GM23338 (cell line): ENCODE data around the gene FMN2. TPM values are rescaled to one million over a fixed set of nuclear protein-coding genes. Genes with fewer than 3 reads are reported as not detected.

ENCODE experiments used
- ATAC-seq: fragments of 200-7000 bp; cut with Tn5 transposase; 3 replicates; pipeline ENCODE4 v1.9.1; 2020
- DNase-seq: peaks from one replicate; pipeline ENCODE4 v3.0.0-alpha.2; 2015; ENCODE audit warnings: low spot score
- H2AFZ ChIP-seq: fragments of 200-600 bp; sonication (generic); 2 replicates; pipeline ENCODE4 v1.8.0; 2016; ENCODE audit warnings: antibody characterized with exemption, mild to moderate bottlenecking, moderate library complexity
- H3F3A ChIP-seq: fragments of 200-600 bp; sonication (generic); replicated peaks from 2 replicates; pipeline ENCODE4 v1.8.0; 2017; ENCODE audit warnings: antibody characterized with exemption, mixed run types, low read depth
- H3K27ac ChIP-seq: fragments of 200-600 bp; sonication (generic); 2 replicates; pipeline ENCODE4 v1.6.1; 2016; ENCODE audit warnings: low read depth
- H3K27me3 ChIP-seq: fragments of 200-600 bp; sonication (generic); 2 replicates; pipeline ENCODE4 v1.8.0; 2016; ENCODE audit warnings: mild to moderate bottlenecking, mixed run types, moderate library complexity; ENCODE audit not compliant: insufficient read depth
- H3K36me3 ChIP-seq: fragments of 200-600 bp; sonication (generic); 2 replicates; pipeline ENCODE4 v1.8.0; 2016; ENCODE audit warnings: mild to moderate bottlenecking; ENCODE audit not compliant: insufficient read depth
- H3K4me1 ChIP-seq: fragments of 200-600 bp; sonication (generic); 2 replicates; pipeline ENCODE4 v1.8.0; 2016; ENCODE audit warnings: mild to moderate bottlenecking, moderate library complexity; ENCODE audit not compliant: insufficient read depth
- H3K4me2 ChIP-seq: fragments of 200-600 bp; sonication (generic); 2 replicates; pipeline ENCODE4 v1.7.1; 2017; ENCODE audit warnings: mixed run types
- H3K4me3 ChIP-seq: fragments of 200-600 bp; sonication (generic); 2 replicates; pipeline ENCODE4 v1.6.1; 2016; ENCODE audit warnings: mixed run types
- H3K79me2 ChIP-seq: fragments of 200-600 bp; sonication (generic); replicated peaks from 2 replicates; pipeline ENCODE4 v1.8.0; 2017; ENCODE audit warnings: mild to moderate bottlenecking; ENCODE audit not compliant: insufficient read depth
- H3K9me2 ChIP-seq: fragments of 200-600 bp; sonication (generic); 2 replicates; pipeline ENCODE4 v1.8.0; 2017; ENCODE audit not compliant: insufficient read depth
- H4K20me1 ChIP-seq: fragments of 200-600 bp; sonication (generic); replicated peaks from 2 replicates; pipeline ENCODE4 v1.8.0; 2017; ENCODE audit warnings: mild to moderate bottlenecking; ENCODE audit not compliant: insufficient read depth
- H3K27ac Mint-ChIP-seq: 2 replicates; pipeline ENCODE4 v1.8.0; 2020; ENCODE audit warnings: inconsistent platforms, mild to moderate bottlenecking, moderate library complexity, mixed read lengths
- H3K27me3 Mint-ChIP-seq: 3 replicates; pipeline ENCODE4 v1.8.0; 2022; ENCODE audit warnings: low read depth, mild to moderate bottlenecking, moderate library complexity, mixed read lengths, inconsistent platforms; ENCODE audit not compliant: insufficient read depth, poor library complexity
- H3K36me3 Mint-ChIP-seq: 3 replicates; pipeline ENCODE4 v1.8.0; 2021; ENCODE audit warnings: low read depth, mild to moderate bottlenecking, inconsistent platforms, moderate library complexity, mixed read lengths
- H3K4me1 Mint-ChIP-seq: 3 replicates; pipeline ENCODE4 v1.8.0; 2020; ENCODE audit warnings: mild to moderate bottlenecking, inconsistent platforms, mixed read lengths
- H3K4me3 Mint-ChIP-seq: 3 replicates; pipeline ENCODE4 v1.8.0; 2021; ENCODE audit warnings: moderate library complexity, mild to moderate bottlenecking, inconsistent platforms, mixed read lengths
- H3K9me3 Mint-ChIP-seq: 3 replicates; pipeline ENCODE4 v1.8.0; 2020; ENCODE audit warnings: moderate library complexity, mild to moderate bottlenecking, inconsistent platforms, mixed read lengths
- CREB1 ChIP-seq: fragments of 250-450 bp; sonication (Bioruptor Pico); IDR thresholded peaks from 2 replicates; pipeline ENCODE4 v1.5.0; 2020; ENCODE audit warnings: low read depth, mild to moderate bottlenecking, moderate library complexity
- EZH2 ChIP-seq: fragments of 200-600 bp; sonication (generic); IDR thresholded peaks from one replicate; pipeline ENCODE4 v1.8.0; 2017; ENCODE audit warnings: antibody characterized with exemption, mild to moderate bottlenecking, low read depth; ENCODE audit not compliant: unreplicated experiment
- EZH2phosphoT487 ChIP-seq: fragments of 200-600 bp; sonication (generic); IDR thresholded peaks from one replicate; pipeline ENCODE4 v1.8.1; 2018; ENCODE audit warnings: antibody characterized with exemption; ENCODE audit not compliant: unreplicated experiment
- JUNB ChIP-seq: IDR thresholded peaks from one replicate; pipeline ENCODE4 v1.6.1; 2016; ENCODE audit warnings: antibody characterized with exemption; ENCODE audit not compliant: unreplicated experiment
- ZNF114 ChIP-seq: fragments of 250-450 bp; sonication (Bioruptor Pico); IDR thresholded peaks from 2 replicates; pipeline ENCODE4 v1.5.0; 2020; ENCODE audit warnings: mild to moderate bottlenecking, moderate library complexity
- ZNF331 ChIP-seq: fragments of 250-450 bp; sonication (Bioruptor Pico); IDR thresholded peaks from 2 replicates; pipeline ENCODE4 v1.5.0; 2020; ENCODE audit warnings: low read depth, mild to moderate bottlenecking, moderate library complexity
- polyA plus RNA-seq: library from polyadenylated mRNA; unstranded; fragments of >200 nt; fragmentation: Nextera tagmentation; extraction: Ambion mirVana; gene quantifications from 2 replicates; pipeline ENCODE4 v1.2.1, GENCODE V29; 2016
- total RNA-seq: library from RNA; depleted of rRNA; stranded (reverse); fragments of >200 nt; shearing (Covaris generic); gene quantifications from 2 replicates; pipeline ENCODE4 v1.2.3, GENCODE V29; 2014
- TF ChIP-seq, protein P1 (sequence below): fragments of 250-450 bp; sonication (Bioruptor Pico); IDR thresholded peaks from 2 replicates; pipeline ENCODE4 v1.5.0; 2020; ENCODE audit warnings: mild to moderate bottlenecking, moderate library complexity
- TF ChIP-seq, protein P2 (sequence below): IDR thresholded peaks from 2 replicates; pipeline ENCODE4 v1.6.1; 2016; ENCODE audit warnings: antibody characterized with exemption
- TF ChIP-seq, protein P3 (sequence below): IDR thresholded peaks from one replicate; pipeline ENCODE4 v1.6.1; 2018; ENCODE audit warnings: antibody characterized with exemption; ENCODE audit not compliant: unreplicated experiment

FMN2 gene
- total and polyA plus RNA-seq, 2 experiments from 2014 or later, result 1.5 to 2.5 TPM

DNA sequence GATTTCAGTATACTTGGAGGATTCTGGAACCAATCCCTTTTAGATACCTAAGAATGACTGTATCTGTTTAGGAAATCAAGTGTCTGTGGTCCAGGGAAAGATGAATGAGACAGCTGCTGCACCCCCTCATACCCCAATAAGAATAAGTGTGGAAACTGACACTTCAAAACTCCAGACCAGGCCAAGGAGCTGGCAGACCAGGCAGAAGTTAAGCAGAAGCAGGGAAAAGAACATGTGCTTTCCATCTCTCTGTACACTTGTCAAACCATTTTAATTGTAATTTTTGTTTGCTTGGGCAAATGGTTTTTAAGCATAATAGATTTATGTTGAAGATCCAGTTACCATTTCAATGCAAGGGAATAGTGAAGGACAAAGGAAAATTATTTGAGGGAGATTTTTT is 420.1 kb downstream of the FMN2 start:
- H2AFZ ChIP-seq, result no peak overlapping the region
- DNase-seq (no peak), ATAC-seq (no peak)
- no peak overlapping the region for H3K27ac Mint-ChIP-seq
- H3K4me1 Mint-ChIP-seq, result no peaks in the 10 kb centered on the region
- H3K9me3 Mint-ChIP-seq, result no peaks in the 10 kb centered on the region
- no peaks in the 10 kb centered on the region for H3F3A ChIP-seq
- no peak overlapping the region for H3K4me3 Mint-ChIP-seq
- H4K20me1 ChIP-seq, result no peaks in the 10 kb centered on the region
- no peak overlapping the region for H3K4me3 ChIP-seq
- H3K27ac ChIP-seq, result no peak overlapping the region
- TF ChIP-seq EZH2phosphoT487, result no peak
- no peak for TF ChIP-seq CREB1 (CRISPR knock-in tag)
- TF ChIP-seq JUNB, result no peak
- TF ChIP-seq, protein P1, sequence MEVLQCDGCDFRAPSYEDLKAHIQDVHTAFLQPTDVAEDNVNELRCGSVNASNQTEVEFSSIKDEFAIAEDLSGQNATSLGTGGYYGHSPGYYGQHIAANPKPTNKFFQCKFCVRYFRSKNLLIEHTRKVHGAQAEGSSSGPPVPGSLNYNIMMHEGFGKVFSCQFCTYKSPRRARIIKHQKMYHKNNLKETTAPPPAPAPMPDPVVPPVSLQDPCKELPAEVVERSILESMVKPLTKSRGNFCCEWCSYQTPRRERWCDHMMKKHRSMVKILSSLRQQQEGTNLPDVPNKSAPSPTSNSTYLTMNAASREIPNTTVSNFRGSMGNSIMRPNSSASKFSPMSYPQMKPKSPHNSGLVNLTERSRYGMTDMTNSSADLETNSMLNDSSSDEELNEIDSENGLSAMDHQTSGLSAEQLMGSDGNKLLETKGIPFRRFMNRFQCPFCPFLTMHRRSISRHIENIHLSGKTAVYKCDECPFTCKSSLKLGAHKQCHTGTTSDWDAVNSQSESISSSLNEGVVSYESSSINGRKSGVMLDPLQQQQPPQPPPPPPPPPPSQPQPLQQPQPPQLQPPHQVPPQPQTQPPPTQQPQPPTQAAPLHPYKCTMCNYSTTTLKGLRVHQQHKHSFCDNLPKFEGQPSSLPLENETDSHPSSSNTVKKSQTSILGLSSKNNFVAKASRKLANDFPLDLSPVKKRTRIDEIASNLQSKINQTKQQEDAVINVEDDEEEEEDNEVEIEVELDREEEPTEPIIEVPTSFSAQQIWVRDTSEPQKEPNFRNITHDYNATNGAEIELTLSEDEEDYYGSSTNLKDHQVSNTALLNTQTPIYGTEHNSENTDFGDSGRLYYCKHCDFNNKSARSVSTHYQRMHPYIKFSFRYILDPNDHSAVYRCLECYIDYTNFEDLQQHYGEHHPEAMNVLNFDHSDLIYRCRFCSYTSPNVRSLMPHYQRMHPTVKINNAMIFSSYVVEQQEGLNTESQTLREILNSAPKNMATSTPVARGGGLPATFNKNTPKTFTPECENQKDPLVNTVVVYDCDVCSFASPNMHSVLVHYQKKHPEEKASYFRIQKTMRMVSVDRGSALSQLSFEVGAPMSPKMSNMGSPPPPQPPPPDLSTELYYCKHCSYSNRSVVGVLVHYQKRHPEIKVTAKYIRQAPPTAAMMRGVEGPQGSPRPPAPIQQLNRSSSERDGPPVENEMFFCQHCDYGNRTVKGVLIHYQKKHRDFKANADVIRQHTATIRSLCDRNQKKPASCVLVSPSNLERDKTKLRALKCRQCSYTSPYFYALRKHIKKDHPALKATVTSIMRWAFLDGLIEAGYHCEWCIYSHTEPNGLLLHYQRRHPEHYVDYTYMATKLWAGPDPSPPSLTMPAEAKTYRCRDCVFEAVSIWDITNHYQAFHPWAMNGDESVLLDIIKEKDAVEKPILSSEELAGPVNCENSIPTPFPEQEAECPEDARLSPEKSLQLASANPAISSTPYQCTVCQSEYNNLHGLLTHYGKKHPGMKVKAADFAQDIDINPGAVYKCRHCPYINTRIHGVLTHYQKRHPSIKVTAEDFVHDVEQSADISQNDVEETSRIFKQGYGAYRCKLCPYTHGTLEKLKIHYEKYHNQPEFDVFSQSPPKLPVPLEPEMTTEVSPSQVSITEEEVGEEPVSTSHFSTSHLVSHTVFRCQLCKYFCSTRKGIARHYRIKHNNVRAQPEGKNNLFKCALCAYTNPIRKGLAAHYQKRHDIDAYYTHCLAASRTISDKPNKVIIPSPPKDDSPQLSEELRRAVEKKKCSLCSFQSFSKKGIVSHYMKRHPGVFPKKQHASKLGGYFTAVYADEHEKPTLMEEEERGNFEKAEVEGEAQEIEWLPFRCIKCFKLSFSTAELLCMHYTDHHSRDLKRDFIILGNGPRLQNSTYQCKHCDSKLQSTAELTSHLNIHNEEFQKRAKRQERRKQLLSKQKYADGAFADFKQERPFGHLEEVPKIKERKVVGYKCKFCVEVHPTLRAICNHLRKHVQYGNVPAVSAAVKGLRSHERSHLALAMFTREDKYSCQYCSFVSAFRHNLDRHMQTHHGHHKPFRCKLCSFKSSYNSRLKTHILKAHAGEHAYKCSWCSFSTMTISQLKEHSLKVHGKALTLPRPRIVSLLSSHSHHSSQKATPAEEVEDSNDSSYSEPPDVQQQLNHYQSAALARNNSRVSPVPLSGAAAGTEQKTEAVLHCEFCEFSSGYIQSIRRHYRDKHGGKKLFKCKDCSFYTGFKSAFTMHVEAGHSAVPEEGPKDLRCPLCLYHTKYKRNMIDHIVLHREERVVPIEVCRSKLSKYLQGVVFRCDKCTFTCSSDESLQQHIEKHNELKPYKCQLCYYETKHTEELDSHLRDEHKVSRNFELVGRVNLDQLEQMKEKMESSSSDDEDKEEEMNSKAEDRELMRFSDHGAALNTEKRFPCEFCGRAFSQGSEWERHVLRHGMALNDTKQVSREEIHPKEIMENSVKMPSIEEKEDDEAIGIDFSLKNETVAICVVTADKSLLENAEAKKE (CRISPR knock-in tag), result no peak
- H3K27me3 ChIP-seq, result no peaks in the 10 kb centered on the region
- no peaks in the 10 kb centered on the region for H3K36me3 Mint-ChIP-seq
- peaks cover 7% of the 10 kb centered on the region for H3K27me3 Mint-ChIP-seq
- no peaks in the 10 kb centered on the region for H3K79me2 ChIP-seq
- H3K4me2 ChIP-seq, result no peak overlapping the region
- H3K9me2 ChIP-seq, result no peaks in the 10 kb centered on the region
- H3K4me1 ChIP-seq, result no peaks in the 10 kb centered on the region
- no peaks in the 10 kb centered on the region for H3K36me3 ChIP-seq

GRCh38 chr1:240515505-240515904 is 423.8 kb downstream of the FMN2 start:
- Histone ChIP-seq H3K27me3 (no peaks in the 10 kb centered on the region), H3K4me3 (no peak overlapping the region), H3K36me3 (no peaks in the 10 kb centered on the region), H3F3A (no peaks in the 10 kb centered on the region), H3K9me2 (no peaks in the 10 kb centered on the region), H3K27ac (no peak overlapping the region), H4K20me1 (no peaks in the 10 kb centered on the region), H3K79me2 (no peaks in the 10 kb centered on the region), H2AFZ (no peak overlapping the region), H3K4me1 (no peaks in the 10 kb centered on the region), H3K4me2 (no peak overlapping the region)
- Mint-ChIP-seq H3K27ac (no peak overlapping the region), H3K9me3 (no peaks in the 10 kb centered on the region), H3K4me1 (no peaks in the 10 kb centered on the region), H3K4me3 (no peak overlapping the region), H3K36me3 (no peaks in the 10 kb centered on the region), H3K27me3 (no peaks in the 10 kb centered on the region)
- DNase-seq (no peak), ATAC-seq (no peak)
- TF ChIP-seq, protein P2, sequence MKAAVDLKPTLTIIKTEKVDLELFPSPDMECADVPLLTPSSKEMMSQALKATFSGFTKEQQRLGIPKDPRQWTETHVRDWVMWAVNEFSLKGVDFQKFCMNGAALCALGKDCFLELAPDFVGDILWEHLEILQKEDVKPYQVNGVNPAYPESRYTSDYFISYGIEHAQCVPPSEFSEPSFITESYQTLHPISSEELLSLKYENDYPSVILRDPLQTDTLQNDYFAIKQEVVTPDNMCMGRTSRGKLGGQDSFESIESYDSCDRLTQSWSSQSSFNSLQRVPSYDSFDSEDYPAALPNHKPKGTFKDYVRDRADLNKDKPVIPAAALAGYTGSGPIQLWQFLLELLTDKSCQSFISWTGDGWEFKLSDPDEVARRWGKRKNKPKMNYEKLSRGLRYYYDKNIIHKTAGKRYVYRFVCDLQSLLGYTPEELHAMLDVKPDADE, result no peak
- TF ChIP-seq ZNF331 (CRISPR knock-in tag), result no peak
- TF ChIP-seq EZH2, result no peak
- TF ChIP-seq, protein P3, sequence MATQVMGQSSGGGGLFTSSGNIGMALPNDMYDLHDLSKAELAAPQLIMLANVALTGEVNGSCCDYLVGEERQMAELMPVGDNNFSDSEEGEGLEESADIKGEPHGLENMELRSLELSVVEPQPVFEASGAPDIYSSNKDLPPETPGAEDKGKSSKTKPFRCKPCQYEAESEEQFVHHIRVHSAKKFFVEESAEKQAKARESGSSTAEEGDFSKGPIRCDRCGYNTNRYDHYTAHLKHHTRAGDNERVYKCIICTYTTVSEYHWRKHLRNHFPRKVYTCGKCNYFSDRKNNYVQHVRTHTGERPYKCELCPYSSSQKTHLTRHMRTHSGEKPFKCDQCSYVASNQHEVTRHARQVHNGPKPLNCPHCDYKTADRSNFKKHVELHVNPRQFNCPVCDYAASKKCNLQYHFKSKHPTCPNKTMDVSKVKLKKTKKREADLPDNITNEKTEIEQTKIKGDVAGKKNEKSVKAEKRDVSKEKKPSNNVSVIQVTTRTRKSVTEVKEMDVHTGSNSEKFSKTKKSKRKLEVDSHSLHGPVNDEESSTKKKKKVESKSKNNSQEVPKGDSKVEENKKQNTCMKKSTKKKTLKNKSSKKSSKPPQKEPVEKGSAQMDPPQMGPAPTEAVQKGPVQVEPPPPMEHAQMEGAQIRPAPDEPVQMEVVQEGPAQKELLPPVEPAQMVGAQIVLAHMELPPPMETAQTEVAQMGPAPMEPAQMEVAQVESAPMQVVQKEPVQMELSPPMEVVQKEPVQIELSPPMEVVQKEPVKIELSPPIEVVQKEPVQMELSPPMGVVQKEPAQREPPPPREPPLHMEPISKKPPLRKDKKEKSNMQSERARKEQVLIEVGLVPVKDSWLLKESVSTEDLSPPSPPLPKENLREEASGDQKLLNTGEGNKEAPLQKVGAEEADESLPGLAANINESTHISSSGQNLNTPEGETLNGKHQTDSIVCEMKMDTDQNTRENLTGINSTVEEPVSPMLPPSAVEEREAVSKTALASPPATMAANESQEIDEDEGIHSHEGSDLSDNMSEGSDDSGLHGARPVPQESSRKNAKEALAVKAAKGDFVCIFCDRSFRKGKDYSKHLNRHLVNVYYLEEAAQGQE, result no peak
- no peak for TF ChIP-seq ZNF114 (CRISPR knock-in tag)
- TF ChIP-seq JUNB, result no peak
- TF ChIP-seq EZH2phosphoT487, result no peak
